Stimulated activated CD4-positive, alpha-beta T cell treated with anti-CD3 and anti-CD28 coated beads, TNF-alpha, amount 100 ng/mL, for 4 hours (primary cell): Measurements from ENCODE around the gene TIAL1.
"Not testable (repeated sequence)": the region's sequence is repeated elsewhere in the genome, so short reads cannot be mapped to it uniquely, and the experiment has no call there.

Experiments
- DNase-seq, 3 experiments: peaks; one replicate each; pipeline ENCODE4 v3.0.0-alpha.2; 2020; ENCODE audit warnings: low read depth in 3 of 3

TIAL1 gene

GRCh38 chr10:119614686-119615085 is 17.9 kb upstream of the TIAL1 start:
- no peak for DNase-seq

GRCh38 chr10:119613741-119614140 is 17.0 kb upstream of the TIAL1 start:
- DNase-seq, result no peak

- DNase-seq, result no peak
Measured at GRCh38 chr10:119611433-119611832, 14.7 kb upstream of the TIAL1 start.

GRCh38 chr10:119609516-119609915 is 12.8 kb upstream of the TIAL1 start:
- DNase-seq, result no peak

GRCh38 chr10:119608316-119609155 is 11.8 kb upstream of the TIAL1 start:
- no peak for DNase-seq

GRCh38 chr10:119604468-119604867 is 7.7 kb upstream of the TIAL1 start:
- DNase-seq, result no peak

GRCh38 chr10:119602241-119603095 is 5.7 kb upstream of the TIAL1 start:
- no peak for DNase-seq

GRCh38 chr10:119598397-119598796 is 1.6 kb upstream of the TIAL1 start:
- DNase-seq, result no peak

- DNase-seq, result no peak
Measured at GRCh38 chr10:119597405-119598186, 832 bp upstream of the TIAL1 start.

- DNase-seq, result peak; percentile 41 to 57 (median 52)
Measured at GRCh38 chr10:119595676-119596515, 868 bp downstream of the TIAL1 start.

- no peak for DNase-seq
Measured at GRCh38 chr10:119595134-119595675, 1.6 kb downstream of the TIAL1 start.

GRCh38 chr10:119588071-119588470 is 8.7 kb downstream of the TIAL1 start:
- no peak for DNase-seq

- DNase-seq, result no peak
Measured at GRCh38 chr10:119578355-119578754, 18.4 kb downstream of the TIAL1 start.

- DNase-seq, result no peak
Measured at GRCh38 chr10:119575991-119576390, 20.8 kb downstream of the TIAL1 start.

- no peak for DNase-seq
Measured at GRCh38 chr10:119575506-119575905, 21.3 kb downstream of the TIAL1 start.

- DNase-seq, result no peak
Measured at GRCh38 chr10:119567978-119568377, 28.8 kb downstream of the TIAL1 start.

- DNase-seq, result no peak
Measured at GRCh38 chr10:119562097-119562496, 34.7 kb downstream of the TIAL1 start.

GRCh38 chr10:119559511-119559910 is 37.3 kb downstream of the TIAL1 start:
- DNase-seq, result not testable (repeated sequence)

GRCh38 chr10:119556081-119556480 is 40.7 kb downstream of the TIAL1 start:
- DNase-seq, result not testable (repeated sequence)

GRCh38 chr10:119555178-119555784 is 41.5 kb downstream of the TIAL1 start:
- no peak for DNase-seq
